Liver (tissue), 9 donors: ENCODE data around the gene RBM33. TPM values are rescaled to one million over a fixed set of nuclear protein-coding genes. Genes with fewer than 3 reads are reported as not detected.

ENCODE experiments used
- DNase-seq: peaks from one replicate; pipeline ENCODE4 v3.0.0-alpha.2; 2017; ENCODE audit warnings: low spot score
- H3K27ac ChIP-seq, 2 donors: one replicate each; pipeline ENCODE4 v1.7.0; 2013; ENCODE audit warnings: inconsistent platforms in 2 of 2, low read length in 2 of 2, control low read depth in 1 of 2, low read depth in 1 of 2, mild to moderate bottlenecking in 1 of 2
- H3K27me3 ChIP-seq, 4 donors: one replicate each; pipeline versions ENCODE4 v1.6.1 to v1.7.0; 2013; ENCODE audit warnings: low read length in 3 of 4, inconsistent platforms in 1 of 4, mild to moderate bottlenecking in 1 of 4, moderate library complexity in 1 of 4; ENCODE audit not compliant: control insufficient read depth in 4 of 4, insufficient read depth in 4 of 4
- H3K36me3 ChIP-seq, 4 donors: one replicate each; pipeline versions ENCODE4 v1.6.1 to v1.7.0; 2013; ENCODE audit warnings: low read length in 3 of 4, mild to moderate bottlenecking in 3 of 4, low read depth in 1 of 4, moderate library complexity in 1 of 4; ENCODE audit not compliant: control insufficient read depth in 4 of 4, insufficient read depth in 3 of 4
- H3K4me1 ChIP-seq, 4 donors: one replicate each; pipeline versions ENCODE4 v1.6.1 to v1.7.0; 2013; ENCODE audit warnings: low read length in 3 of 4, mild to moderate bottlenecking in 3 of 4, moderate library complexity in 1 of 4; ENCODE audit not compliant: control insufficient read depth in 4 of 4, insufficient read depth in 4 of 4
- H3K4me3 ChIP-seq, 3 donors: one replicate each; pipeline versions ENCODE4 v1.6.1 to v1.7.0; 2013; ENCODE audit warnings: low read length in 3 of 3, control low read depth in 1 of 3, low read depth in 1 of 3, mild to moderate bottlenecking in 1 of 3
- H3K9ac ChIP-seq, 2 donors: one replicate each; pipeline ENCODE4 v1.7.0; 2013; ENCODE audit warnings: low read length in 2 of 2, mild to moderate bottlenecking in 2 of 2, moderate library complexity in 2 of 2, control low read depth in 1 of 2, low read depth in 1 of 2
- H3K9me3 ChIP-seq, 4 donors: one replicate each; pipeline versions ENCODE4 v1.6.1 to v1.7.0; 2013; ENCODE audit warnings: low read length in 3 of 4; ENCODE audit not compliant: control insufficient read depth in 4 of 4
- EGR1 ChIP-seq, 2 donors: IDR thresholded peaks; 2 replicates each; pipeline ENCODE4 v1.6.1; 2016 to 2018; ENCODE audit warnings: antibody characterized with exemption in 2 of 2, low read depth in 2 of 2
- FOXA1 ChIP-seq: IDR thresholded peaks from 2 replicates; pipeline ENCODE4 v1.6.1; 2016; ENCODE audit warnings: antibody characterized with exemption
- FOXA2 ChIP-seq: IDR thresholded peaks from 2 replicates; pipeline ENCODE4 v1.6.1; 2016; ENCODE audit warnings: antibody characterized with exemption
- GABPA ChIP-seq, 2 donors: IDR thresholded peaks in 1 of 2; conservative IDR thresholded peaks in 1 of 2; 2 replicates each; pipeline ENCODE4 v1.6.1; 2016; ENCODE audit warnings: antibody characterized with exemption in 2 of 2, mild to moderate bottlenecking in 1 of 2, moderate library complexity in 1 of 2
- HNF4A ChIP-seq, 2 donors: conservative IDR thresholded peaks; 2 replicates each; pipeline ENCODE4 v1.6.1; 2016; ENCODE audit warnings: antibody characterized with exemption in 2 of 2, mild to moderate bottlenecking in 2 of 2
- HNF4G ChIP-seq: IDR thresholded peaks from 2 replicates; pipeline ENCODE4 v1.6.1; 2016; ENCODE audit warnings: antibody characterized with exemption
- JUND ChIP-seq, 2 donors: IDR thresholded peaks; 2 replicates each; pipeline ENCODE4 v1.6.1; 2016; ENCODE audit warnings: antibody characterized with exemption in 2 of 2
- MAX ChIP-seq: IDR thresholded peaks from 2 replicates; pipeline ENCODE4 v1.6.1; 2016; ENCODE audit warnings: antibody characterized with exemption
- NR2F2 ChIP-seq: IDR thresholded peaks from 2 replicates; pipeline ENCODE4 v1.6.1; 2016; ENCODE audit warnings: antibody characterized with exemption
- RAD21 ChIP-seq, 2 donors: IDR thresholded peaks; 2 replicates each; pipeline ENCODE4 v1.6.1; 2016; ENCODE audit warnings: antibody characterized with exemption in 2 of 2, mild to moderate bottlenecking in 2 of 2
- SP1 ChIP-seq: IDR thresholded peaks from 2 replicates; pipeline ENCODE4 v1.6.1; 2018; ENCODE audit warnings: antibody characterized with exemption, mild to moderate bottlenecking
- TAF1 ChIP-seq: conservative IDR thresholded peaks from 2 replicates; pipeline ENCODE4 v1.6.1; 2016; ENCODE audit warnings: antibody characterized with exemption, mild to moderate bottlenecking
- YY1 ChIP-seq: IDR thresholded peaks from 2 replicates; pipeline ENCODE4 v1.6.1; 2016; ENCODE audit warnings: antibody characterized with exemption, mild to moderate bottlenecking
- WGBS: extraction: QIAGEN DNeasy Blood & Tissue Kit; methylation state at CpG from one replicate; pipeline ENCODE4 v1.1.7; 2013; 5-methylcytosine and 5-hydroxymethylcytosine counted together
- polyA plus RNA-seq, 2 donors: library from polyadenylated mRNA; stranded (reverse) in 1 of 2; unstranded in 1 of 2; fragments of 200-250 nt in 1 of 2; fragments of >200 nt in 1 of 2; fragmentation: Nextera tagmentation in 1 of 2; extraction: Ambion mirVana in 1 of 2; gene quantifications; one replicate each; pipeline versions ENCODE4 v1.2.1 to v1.2.3, GENCODE V29; 2013 to 2015
- total RNA-seq, 2 donors: library from RNA; depleted of rRNA; stranded (reverse); fragments of >200 nt; gene quantifications; one replicate each; pipeline ENCODE4 v1.2.3, GENCODE V29; 2014
- TF ChIP-seq, protein P1 (sequence below): fragments of 150-350 bp; IDR thresholded peaks from 2 replicates; pipeline ENCODE4 v1.5.1; 2017; ENCODE audit warnings: improper control_type of control experiment, low read depth, low read length; ENCODE audit not compliant: missing input control
- TF ChIP-seq, protein P2 (sequence below): IDR thresholded peaks from 2 replicates; pipeline ENCODE4 v1.6.1; 2016; ENCODE audit warnings: antibody characterized with exemption
- TF ChIP-seq, protein P3 (sequence below): IDR thresholded peaks from 2 replicates; pipeline ENCODE4 v1.6.1; 2016; ENCODE audit warnings: antibody characterized with exemption
- donor health status: healthy.
- donor health status: healthy.
- donor health status: healthy.
- donor health status: healthy.
- donor health status: healthy.

Gene RBM33
- total and polyA plus RNA-seq, 4 donors = 7.8 to 48.9 (median 28.2) TPM

GRCh38 chr7:155696747-155697146, 52.3 kb downstream of the RBM33 start:
- H3K4me1 ChIP-seq = peaks cover 4 to 17% (median 6%) of the 10 kb centered on the region in 4 donors

DNA sequence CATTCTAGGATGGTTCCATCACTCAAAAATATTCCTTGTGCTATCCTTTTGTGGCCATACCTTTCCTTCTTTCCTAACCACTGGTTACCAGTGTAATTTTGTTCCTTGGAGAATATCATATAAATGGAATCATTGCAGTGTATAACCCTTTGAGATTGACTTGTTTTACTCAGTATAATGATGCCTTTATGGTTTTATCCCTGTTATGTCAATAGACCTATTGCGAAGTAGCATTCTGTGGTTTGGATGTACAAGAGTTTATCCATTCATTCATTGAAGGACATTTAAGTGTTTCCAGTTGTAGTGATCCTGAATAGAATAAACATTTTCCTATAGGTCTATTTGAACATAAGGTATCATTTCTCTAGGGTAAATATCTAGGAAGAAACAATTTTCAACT, 54.2 kb downstream of the RBM33 start:
- Histone ChIP-seq H3K27me3 (no peaks in the 10 kb centered on the region), H3K9ac (no peak overlapping the region), H3K9me3 (no peaks in the 10 kb centered on the region), H3K4me3 (no peak overlapping the region), H3K4me1 (peaks cover 0 to 9% (median under 1%) of the 10 kb centered on the region in 4 donors), H3K36me3 (peaks cover 8 to 26% (median 23%) of the 10 kb centered on the region in 4 donors), H3K27ac (no peak overlapping the region)
- no peak for DNase-seq
- TF ChIP-seq FOXA2 (no peak), RAD21 (IDR thresholded peaks at IDR 0.05) (no peak), MAX (no peak), HNF4A (conservative IDR thresholded peaks at IDR 0.05) (no peak), JUND (IDR thresholded peaks at IDR 0.05) (no peak), YY1 (no peak), GABPA (IDR thresholded peaks at IDR 0.05 in 1 of 2, conservative IDR thresholded peaks at IDR 0.05 in 1 of 2) (no peak), TAF1 (no peak)
- TF ChIP-seq, protein P1, sequence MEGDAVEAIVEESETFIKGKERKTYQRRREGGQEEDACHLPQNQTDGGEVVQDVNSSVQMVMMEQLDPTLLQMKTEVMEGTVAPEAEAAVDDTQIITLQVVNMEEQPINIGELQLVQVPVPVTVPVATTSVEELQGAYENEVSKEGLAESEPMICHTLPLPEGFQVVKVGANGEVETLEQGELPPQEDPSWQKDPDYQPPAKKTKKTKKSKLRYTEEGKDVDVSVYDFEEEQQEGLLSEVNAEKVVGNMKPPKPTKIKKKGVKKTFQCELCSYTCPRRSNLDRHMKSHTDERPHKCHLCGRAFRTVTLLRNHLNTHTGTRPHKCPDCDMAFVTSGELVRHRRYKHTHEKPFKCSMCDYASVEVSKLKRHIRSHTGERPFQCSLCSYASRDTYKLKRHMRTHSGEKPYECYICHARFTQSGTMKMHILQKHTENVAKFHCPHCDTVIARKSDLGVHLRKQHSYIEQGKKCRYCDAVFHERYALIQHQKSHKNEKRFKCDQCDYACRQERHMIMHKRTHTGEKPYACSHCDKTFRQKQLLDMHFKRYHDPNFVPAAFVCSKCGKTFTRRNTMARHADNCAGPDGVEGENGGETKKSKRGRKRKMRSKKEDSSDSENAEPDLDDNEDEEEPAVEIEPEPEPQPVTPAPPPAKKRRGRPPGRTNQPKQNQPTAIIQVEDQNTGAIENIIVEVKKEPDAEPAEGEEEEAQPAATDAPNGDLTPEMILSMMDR = no peak
- 82% methylated on average over 1 of the region's 1 CpG for WGBS

More at GRCh38 chr7:155696747-155697146, 52.3 kb downstream of the RBM33 start:
- Histone ChIP-seq H3K9ac (no peak overlapping the region), H3K36me3 (peaks cover 5 to 10% (median 8%) of the 10 kb centered on the region in 4 donors), H3K4me3 (no peak overlapping the region), H3K27ac (no peak overlapping the region), H3K9me3 (no peaks in the 10 kb centered on the region), H3K27me3 (no peaks in the 10 kb centered on the region)
- no peak for DNase-seq
- WGBS = 89% methylated on average over 5 of the region's 5 CpGs
- no peak for TF ChIP-seq RAD21 (IDR thresholded peaks at IDR 0.05)
- TF ChIP-seq JUND (IDR thresholded peaks at IDR 0.05) = no peak
- no peak for TF ChIP-seq TAF1
- TF ChIP-seq HNF4A (conservative IDR thresholded peaks at IDR 0.05) = no peak
- no peak for TF ChIP-seq MAX

- Histone ChIP-seq H3K27ac (no peak overlapping the region), H3K27me3 (no peaks in the 10 kb centered on the region), H3K9me3 (no peaks in the 10 kb centered on the region), H3K4me1 (peaks cover 0 to 7% (median under 1%) of the 10 kb centered on the region in 4 donors), H3K36me3 (peaks cover 8 to 26% (median 26%) of the 10 kb centered on the region in 4 donors), H3K9ac (no peak overlapping the region), H3K4me3 (no peak overlapping the region)
- 88% methylated on average over 7 of the region's 7 CpGs for WGBS
- no peak for DNase-seq
- TF ChIP-seq JUND (IDR thresholded peaks at IDR 0.05) (no peak), SP1 (no peak), FOXA1 (no peak), HNF4G (no peak), NR2F2 (no peak), EGR1 (IDR thresholded peaks at IDR 0.05; ENCODE audit: low read depth in 2 of 2) (no peak), YY1 (no peak), TAF1 (no peak), RAD21 (IDR thresholded peaks at IDR 0.05) (no peak), GABPA (IDR thresholded peaks at IDR 0.05 in 1 of 2, conservative IDR thresholded peaks at IDR 0.05 in 1 of 2) (no peak), MAX (no peak), HNF4A (conservative IDR thresholded peaks at IDR 0.05) (no peak)
- TF ChIP-seq, protein P1 = no peak
- TF ChIP-seq, protein P2, sequence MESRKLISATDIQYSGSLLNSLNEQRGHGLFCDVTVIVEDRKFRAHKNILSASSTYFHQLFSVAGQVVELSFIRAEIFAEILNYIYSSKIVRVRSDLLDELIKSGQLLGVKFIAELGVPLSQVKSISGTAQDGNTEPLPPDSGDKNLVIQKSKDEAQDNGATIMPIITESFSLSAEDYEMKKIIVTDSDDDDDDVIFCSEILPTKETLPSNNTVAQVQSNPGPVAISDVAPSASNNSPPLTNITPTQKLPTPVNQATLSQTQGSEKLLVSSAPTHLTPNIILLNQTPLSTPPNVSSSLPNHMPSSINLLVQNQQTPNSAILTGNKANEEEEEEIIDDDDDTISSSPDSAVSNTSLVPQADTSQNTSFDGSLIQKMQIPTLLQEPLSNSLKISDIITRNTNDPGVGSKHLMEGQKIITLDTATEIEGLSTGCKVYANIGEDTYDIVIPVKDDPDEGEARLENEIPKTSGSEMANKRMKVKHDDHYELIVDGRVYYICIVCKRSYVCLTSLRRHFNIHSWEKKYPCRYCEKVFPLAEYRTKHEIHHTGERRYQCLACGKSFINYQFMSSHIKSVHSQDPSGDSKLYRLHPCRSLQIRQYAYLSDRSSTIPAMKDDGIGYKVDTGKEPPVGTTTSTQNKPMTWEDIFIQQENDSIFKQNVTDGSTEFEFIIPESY = no peak
- TF ChIP-seq, protein P3, sequence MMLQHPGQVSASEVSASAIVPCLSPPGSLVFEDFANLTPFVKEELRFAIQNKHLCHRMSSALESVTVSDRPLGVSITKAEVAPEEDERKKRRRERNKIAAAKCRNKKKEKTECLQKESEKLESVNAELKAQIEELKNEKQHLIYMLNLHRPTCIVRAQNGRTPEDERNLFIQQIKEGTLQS = no peak
Observed at GRCh38 chr7:155699180-155699579, 54.7 kb downstream of the RBM33 start.
